ENCODE measurements around the gene PLA2G4E.

The PLA2G4E gene

DNA sequence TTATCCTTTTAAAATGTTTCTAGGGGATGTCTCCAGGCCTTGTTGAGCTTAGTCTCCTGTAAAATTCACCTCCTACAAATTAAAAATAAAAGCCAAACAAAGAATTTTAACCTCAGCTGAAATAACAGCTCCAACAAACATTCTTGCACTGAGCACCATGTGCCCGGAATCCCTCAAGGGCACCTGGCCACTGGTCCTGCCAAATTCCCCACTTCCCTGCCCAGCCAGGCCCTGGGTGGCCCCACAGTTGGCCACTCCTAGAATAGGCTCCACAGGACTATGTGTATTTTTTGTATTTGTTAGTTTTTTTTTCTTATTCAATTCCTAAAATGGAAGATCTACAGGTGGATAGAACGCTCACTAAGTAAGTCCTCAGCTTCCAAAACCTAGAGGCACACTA is 33.1 kb upstream of the PLA2G4E start:
- no peak for DNase-seq (ENCODE audit: low spot score)

DNA sequence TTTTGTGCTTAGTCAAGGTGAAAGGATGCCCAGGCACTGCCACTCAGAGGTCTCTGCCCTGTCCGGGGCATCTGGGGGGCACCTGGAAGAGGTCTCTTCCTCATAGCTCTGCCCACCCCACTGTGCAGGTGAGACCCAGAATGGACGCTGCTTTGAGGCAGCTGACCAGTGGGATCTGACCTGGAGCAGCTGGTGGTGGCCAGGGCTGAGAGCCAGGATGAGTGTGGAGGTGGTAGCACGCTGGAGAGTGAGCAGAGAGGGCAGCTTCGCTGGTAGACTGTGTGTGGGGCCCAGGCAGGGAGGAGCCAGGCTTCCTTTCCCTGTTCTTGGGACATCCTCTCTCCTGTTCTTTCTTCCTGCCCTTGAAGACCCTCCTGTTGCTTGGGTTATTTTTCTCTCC is 32.2 kb upstream of the PLA2G4E start:
- peak; percentile 57 for DNase-seq (ENCODE audit: low spot score)

DNA sequence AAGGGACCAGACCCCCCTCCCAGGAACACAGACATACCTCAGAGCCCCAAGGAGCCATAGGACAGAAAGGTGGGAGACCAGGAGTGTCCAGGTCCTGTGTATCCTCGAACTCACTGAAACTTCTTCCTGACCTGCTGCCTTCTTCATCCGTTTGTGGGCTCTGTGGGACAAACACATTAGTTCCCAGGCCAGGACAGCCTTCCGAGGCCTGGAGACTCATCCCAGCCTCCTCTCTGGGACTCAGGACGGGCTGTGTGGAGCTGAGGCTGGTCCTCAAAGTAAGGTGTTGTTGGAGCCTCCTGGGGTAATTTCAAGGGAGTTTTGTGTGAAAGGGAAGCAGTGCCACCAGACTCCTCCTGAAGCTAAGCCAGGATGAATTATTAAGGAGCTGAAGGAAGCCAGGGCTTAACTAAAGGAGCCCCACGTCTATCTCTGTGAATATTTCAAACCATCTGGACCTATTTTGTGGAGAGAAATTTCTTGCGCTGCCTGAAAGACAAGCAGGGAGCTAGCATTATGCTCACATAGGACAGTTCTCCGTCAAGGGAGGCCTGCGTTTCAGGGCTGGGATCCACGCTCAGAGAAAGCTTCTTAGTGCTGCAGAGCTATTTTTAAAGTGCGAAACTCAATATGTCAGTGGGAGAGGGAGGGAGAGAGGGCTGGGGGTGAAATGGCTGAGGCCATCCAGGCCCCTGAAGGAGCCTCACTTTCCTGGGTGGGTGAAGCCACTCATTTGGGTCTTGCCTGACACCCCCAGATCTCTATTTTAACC is 29.8 kb upstream of the PLA2G4E start:
- DNase-seq (ENCODE audit: low spot score), result peak; percentile 59

DNA sequence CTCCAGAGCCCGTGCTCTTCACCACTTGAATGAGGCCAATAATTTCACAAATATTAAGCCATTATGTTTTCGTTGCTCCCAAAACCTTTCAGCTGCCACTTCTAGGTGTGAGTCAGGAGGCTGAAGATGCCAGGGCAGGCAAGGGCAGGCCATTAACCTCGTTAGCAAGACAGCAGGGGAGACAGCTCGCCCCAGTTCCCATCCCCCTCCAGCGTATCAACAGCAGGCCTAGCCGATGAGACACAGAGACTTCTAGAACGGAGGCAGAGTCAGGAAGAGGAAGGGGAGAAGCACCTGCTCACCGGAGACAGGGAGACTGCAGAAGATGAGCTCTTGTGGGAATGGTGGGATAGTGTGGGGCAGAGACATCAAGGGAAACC is 28.0 kb upstream of the PLA2G4E start:
- no peak for DNase-seq (ENCODE audit: low spot score)

DNA sequence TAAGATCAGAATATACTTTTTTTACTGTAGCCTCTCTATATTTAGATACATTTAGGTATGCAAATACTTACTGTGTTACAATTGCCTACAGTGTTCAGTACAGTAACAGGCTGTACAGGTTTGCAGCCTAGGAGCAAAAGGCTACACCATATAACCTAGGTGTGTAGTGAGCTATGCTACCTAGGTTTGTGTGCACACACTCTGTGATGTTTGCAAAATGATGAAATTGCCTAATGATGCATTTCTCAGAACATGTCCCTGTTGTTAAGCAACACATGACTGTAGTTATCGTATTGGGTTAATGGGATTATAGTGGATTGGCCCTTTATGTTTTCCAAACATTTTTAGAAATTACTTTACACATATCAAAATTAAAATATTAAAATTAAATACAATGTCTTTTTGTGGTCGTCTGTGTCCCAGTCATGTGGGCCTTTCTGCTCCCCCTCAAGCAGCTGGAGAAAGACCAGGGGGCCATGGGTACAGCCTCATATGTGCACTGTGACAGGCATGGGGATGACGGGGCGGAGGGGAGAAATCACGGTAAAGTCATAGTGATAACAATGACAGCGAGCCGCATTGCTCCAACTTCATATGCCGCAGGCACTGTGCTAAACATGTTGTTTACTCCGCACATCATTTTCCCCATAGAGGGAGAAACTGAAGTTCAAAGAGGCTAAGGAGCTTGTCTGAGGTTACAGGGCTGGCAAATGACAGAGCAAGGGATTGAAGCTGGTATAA is 27.4 kb upstream of the PLA2G4E start:
- DNase-seq (ENCODE audit: low spot score), result no peak

DNA sequence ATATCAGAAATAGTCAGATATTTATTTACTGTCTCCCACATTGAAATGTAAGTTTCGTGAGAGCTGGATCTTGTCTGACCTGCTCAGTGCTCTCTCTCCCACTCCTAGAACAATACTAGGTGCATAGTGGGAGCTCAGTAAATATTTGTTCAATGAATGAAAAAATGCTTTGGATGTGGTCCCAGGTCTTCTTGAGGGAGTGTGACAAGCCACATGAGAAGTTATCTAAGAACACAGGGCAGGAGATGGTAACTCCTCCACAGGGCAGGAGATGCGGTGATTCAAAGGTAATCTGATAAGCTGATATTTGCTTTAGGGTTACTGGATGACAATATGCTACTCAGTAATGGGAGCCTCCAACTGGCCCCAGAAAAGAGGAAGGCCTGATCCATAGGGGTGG is 25.8 kb upstream of the PLA2G4E start:
- DNase-seq (ENCODE audit: low spot score), result no peak

DNA sequence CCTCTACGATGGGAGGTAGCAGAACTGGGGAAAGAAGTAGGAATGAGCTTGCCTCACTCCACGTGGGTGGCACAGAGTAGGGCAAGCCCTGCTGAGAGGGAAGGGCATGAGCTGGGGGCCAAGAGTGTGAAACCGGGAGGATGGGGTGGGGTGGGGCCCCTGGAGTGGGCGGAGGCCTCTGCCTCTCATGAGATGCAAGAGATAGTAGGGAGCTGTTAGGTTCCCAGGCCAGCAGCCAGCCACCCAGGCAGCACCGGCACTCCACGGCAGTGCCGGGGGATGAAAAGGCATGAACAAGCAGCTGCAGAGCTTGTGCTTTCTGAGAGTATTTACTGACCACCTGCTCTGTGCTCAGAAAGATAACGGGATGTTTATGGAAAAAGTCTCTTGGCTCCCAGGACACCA is 24.4 kb upstream of the PLA2G4E start:
- peak; percentile 44 for DNase-seq (ENCODE audit: low spot score)

DNA sequence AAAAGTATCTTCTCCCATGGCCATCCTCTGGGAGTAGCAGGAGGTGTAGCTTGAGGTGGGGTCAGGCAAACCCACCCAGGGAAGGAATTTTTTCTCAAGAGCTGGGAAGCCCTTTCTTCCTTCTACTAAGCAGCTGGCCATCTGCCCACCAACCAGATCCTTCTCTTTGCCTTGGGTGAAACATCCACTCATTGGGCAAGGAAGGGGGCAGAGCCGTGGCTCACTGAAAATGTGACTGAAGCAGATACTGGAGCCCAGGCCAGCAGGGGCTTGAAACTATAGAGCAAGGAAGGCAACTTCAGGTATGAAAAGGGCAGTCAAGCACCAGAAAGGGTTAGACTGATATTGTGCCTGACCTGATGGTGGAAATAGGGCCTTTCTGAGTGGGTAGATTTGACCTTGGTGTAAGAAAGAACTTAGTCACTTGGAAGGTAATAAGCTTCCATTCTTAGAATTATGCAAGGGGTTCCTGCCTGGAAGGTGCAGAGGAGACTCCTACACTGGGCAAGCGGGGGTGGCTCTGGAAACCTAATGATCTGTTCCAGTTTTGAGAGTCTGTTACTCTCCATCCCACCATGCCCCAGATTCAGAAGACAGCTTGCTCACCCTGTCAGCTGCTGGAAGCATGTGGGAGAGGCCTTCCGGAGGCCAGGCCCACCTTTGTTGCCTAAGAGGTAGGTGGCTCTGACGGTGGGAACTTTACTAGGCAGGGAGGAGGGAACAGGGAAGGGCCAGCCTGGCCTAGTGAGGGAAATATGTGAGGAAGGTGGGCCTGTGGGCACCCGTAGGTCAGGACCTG is 22.0 kb upstream of the PLA2G4E start:
- DNase-seq (ENCODE audit: low spot score), result no peak

DNA sequence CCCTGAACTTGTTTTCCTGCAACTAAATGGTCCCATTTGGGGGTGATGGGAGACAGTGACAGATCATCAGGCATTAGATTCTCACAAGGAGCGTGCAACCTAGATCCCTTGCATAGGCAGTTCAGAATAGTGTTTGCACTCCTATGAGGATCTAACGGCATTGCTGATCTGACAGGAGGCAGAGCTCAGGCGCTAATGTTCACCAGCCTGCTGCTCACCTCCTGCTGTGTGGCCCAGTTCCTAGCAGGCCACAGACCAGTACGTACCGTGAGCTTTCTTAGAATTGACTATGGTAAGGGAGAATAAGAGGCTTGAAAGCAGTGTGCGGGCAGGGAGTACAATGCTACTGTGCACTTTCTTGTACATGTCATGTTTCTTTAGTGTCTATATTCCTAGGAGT is 17.6 kb upstream of the PLA2G4E start:
- DNase-seq (ENCODE audit: low spot score), result no peak

DNA sequence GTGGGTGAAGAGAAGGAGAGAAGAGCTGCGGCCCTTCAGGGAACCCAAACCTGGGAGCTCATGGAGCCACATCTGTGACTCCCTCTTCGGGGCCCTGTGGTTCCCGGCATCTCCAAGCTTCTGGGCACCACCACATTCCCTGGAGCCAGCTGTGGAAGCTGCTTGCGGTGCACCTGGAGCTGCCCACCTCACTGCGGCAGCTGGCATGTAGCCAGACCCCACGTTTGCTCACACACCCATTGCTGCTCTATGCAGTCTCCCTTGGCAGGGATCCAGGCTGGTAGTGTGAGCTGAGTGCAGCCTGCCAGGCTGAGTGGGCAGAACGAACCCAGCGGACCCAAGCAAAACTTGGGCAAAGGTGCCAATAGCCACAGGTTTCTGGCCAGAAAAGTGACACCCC is 16.8 kb upstream of the PLA2G4E start:
- DNase-seq (ENCODE audit: low spot score), result peak; percentile 59

DNA sequence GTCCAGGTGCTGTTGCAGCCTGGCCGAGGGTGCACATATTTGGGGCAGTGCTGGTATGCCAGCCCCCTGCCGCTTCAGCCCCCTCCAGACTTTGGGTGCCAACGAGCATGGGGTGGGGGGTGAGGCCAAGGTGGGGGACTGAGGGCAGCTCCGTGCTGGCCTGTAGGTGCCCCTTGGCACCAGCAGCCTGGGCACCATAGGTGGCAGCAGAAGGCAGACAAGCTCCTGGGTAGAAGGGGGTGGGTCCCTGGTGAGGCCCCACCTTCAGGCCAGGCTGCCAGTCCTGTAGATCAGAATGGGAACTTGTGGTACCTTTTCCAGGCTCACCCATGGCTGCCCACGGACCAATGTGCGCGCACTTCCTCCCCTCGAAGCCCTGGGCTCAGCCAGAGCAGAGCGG is 16.1 kb upstream of the PLA2G4E start:
- DNase-seq (ENCODE audit: low spot score), result peak; percentile 57

DNA sequence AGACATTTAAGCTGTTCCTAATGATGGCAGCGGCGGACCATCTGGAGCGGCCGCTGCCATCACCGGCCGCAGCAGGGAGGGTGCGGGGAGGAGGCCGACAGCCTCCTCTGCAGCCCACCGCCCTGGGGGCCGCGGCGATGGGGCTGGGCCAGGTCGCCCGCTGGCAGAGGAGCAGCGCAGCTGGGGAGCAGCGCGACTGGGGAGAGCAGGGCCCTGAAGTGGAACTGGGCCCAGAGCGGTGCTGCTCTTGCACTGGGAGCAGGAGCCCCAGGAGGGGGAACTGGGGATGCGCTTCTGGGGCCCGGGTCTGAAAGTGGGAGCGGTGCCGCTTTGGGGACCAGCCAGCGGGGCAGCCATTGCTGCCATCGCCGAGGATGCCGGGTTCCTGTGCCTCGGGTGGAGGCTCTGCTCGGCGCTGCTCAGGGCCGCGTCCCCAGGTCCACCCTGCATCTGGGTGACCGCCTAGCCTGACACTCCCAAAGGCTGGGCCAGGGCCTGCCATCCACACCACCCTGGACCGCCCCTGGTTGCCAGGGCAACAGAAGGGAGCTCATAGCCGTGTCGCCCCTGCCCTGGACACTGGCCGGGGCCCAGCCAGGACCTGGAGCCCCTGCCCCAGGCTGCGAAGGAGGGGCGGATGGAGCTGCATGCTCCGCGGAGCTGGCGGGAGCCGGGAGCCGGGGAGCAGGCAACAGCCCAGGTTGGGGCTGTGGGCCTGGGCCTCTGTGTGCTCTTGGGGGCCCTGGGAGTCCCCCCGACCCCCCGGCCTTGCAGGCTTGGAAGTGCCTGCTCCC is 15.5 kb upstream of the PLA2G4E start:
- peak; percentile 55 for DNase-seq (ENCODE audit: low spot score)

DNA sequence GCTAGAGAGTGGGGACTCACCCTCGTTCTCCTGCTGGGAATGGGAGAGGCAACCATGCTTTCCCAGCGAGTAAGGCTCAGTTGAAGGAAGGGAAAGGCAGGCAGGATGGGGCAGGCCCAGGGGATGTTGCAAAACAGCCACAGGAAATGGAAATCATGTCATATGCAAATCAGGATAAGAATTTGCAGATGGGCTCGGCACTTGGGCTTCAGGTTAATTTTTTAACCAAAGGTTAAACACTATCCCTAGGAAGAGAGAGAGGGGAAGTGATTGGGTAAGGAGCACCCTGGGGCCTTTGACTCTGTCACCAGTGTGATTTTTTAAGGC is 14.6 kb upstream of the PLA2G4E start:
- peak; percentile 53 for DNase-seq (ENCODE audit: low spot score)

DNA sequence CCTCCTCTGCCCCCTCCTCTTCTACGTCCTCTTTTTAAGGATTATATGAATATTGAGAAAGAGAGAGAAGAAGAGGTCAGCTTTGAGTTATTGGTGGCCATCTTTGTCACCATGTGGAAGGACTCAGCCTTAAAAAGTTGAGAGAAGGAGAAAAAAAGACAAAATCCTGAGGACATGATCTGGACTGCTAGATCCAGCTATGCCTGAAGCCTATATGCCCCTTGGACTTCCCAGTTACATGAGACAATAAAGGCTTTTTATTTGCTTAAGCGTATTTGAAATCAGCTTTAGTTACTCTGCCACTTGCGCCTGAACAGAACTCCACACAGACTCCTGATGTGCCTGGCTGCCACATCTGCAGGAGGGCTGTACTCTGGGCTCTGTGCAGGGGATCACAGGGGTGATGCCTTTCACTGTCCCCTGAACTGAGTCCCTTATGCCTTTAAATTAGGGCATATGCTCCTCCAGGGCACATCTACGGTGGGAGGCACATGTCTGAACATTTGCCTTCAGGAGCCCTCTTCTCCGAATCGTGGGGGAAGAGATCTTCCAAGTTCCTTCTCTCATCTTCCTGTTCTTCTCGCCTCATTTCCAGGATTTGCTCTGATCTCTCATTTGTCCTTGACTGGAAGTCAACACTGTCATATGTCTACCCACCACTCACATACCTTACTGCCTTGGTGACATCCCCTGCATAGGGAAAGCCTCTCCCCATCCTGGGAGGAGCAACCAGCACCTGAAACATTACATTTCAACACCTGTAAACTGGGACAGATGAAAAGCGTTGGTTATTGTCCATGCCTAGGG is 14.0 kb upstream of the PLA2G4E start:
- DNase-seq (ENCODE audit: low spot score), result no peak

DNA sequence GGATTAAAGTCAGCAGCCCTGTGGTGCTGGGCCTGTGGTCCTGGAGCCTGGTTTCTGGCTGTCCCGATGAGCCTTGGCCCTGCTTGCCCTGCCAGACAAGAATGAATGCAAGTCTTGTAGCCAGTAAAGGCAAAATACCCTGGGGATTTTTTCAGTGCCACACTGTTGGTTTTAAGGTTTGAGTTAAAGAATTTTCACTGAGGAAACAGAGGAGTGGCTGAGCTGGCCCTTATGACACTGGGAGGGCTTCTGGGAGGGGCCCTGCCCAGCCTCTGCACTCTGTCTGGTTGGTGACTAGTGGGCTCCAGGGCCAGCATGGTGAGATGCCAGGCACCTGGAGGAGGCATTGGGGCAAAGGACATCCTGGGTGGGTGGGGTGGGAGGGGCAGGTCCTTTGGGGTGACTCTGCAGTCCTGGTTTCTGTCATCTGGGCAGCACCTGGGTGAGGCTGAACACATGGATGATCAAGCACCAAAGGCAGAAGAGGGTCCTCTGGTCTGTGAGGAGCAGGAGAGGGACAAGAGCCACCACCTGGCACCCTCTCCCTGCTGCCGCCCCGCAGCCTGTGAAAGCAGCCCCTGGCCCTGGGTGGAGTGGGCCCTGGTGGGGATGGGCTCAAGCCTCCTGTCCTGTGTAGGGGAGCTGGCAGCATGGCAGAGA is 12.5 kb upstream of the PLA2G4E start:
- DNase-seq (ENCODE audit: low spot score), result peak; percentile 30

DNA sequence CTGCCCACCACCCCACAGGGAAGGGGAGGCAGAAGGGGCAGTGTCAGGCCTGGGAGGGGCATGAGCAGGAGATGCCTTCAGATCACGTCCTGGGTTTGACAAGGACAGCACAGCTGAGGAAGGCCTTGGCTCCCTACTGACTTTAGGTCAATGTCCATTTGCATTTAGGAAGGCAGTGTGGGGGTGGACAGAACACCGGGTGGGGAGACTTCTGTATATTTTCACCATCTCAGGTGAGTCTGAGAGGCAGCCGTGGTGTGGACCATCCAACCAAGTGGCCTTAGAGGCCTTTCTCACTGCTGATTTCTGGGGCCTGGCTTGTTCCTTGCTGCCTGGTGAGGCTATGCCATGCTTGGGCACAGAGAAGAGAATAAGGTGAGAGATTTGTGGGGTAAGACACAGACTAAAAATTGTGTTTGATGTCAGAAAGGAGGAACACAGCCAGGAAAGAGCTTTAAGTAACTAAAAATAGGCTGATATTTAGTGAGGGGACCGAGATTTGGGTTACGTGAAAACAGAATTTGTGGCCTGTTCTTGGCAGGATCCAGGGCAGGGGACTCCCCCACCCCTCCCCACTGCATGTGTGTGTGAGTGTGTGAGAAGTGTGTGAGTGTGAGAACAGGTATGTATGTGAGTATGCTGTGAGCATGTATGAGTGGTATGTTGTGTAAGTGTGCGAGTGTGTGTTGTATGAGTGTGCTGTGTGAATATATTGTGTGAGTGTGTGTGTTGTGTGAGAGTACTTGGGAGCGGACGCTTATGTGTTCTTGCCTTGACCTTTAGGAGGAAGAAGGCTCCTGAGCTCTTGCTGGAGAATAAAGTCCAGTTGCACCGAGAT is 11.8 kb upstream of the PLA2G4E start:
- DNase-seq (ENCODE audit: low spot score), result peak; percentile 18

DNA sequence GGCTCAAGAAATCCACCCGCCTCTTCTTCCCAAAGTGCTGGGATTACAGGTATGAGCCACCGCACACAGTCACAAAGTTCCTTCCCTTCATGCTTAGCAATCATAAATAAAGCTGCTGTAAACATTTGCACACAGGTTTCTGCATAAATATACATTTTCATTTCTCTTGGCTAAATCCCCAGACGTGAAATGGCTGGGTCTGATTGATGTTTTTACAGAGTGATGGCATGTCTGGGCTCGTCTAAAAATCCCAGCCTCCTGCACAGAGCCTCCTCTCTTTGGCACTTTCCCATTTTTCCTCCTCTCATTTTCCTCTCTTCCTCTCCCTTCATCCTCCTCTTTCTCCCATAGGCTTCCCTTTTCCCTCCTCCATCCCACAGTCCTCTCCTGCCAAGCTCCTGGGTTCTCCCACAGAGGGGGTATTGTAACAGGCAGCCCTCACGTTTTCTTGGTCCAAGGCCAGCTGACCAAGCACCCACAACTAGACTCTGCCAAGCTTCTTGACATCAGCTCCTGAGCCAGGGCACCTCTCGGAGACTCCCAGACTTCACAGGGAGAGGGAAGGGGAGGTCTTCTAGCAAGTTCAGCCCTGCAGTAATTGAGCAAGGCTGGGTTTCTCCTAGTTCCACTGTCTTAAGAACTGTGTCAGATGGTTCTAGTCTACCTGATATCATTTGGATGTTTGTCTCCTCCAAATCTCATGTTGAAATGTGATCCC is 10.5 kb upstream of the PLA2G4E start:
- DNase-seq (ENCODE audit: low spot score), result peak; percentile 20

DNA sequence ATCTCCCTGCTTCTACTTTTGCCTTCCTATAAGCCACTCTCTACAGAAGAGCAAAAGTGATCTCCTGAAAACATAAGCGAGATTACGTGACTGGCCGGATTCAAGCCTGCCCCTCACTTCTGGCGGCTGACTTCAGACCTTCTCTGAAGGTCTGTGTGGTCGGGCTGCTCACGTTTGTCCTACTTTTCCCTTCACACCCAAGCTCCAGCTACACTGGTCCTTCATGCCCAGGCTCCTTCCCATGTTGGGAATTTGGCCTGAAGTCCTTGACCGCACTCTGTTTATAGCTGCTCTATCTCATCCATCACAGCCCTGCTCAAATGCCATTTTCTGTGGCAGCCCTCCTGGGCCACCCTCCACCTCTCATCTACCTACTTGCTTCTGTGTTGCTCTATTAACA is 6.7 kb upstream of the PLA2G4E start:
- DNase-seq (ENCODE audit: low spot score), result peak; percentile 31

DNA sequence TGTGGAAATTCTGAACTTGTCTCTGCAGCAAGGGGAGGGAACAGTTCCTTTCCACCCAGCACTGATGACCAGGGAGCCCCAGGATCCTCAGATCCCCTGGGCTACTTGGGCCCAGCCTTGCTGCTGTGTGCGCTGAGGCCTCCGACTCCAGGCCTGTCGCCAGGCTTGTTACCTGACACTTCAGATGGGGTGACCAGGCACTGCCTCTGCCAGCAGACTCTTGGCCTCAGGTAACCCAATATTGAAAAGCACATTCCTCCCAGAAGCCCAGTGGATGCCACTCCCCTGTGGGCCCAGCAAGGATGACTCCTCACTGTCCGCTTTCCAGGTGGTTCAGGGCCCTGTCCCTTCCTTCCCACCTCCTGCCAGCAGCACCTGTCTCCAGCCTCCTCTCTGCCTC is 3.5 kb upstream of the PLA2G4E start:
- no peak for DNase-seq (ENCODE audit: low spot score)
